Activated CD4-positive, alpha-beta T cell treated with anti-CD3 and anti-CD28 coated beads, Interleukin-2, Interleukin-4, amounts not matched to agents 100 ng/mL and 50 ng/mL, durations not matched to agents 16 hours and 8 hours (primary cell): ENCODE data around the gene TERC.
"Not testable (repeated sequence)": the region's sequence is repeated elsewhere in the genome, so short reads cannot be mapped to it uniquely, and the experiment has no call there.

ENCODE experiments used
- DNase-seq: peaks from one replicate; pipeline ENCODE4 v3.0.0-alpha.2; 2020; ENCODE audit warnings: low spot score

TERC gene

GRCh38 chr3:169771497-169772304, 6.8 kb upstream of the TERC start:
- DNase-seq, result peak; percentile 83

- DNase-seq, result peak; percentile 70
Measured at GRCh38 chr3:169769287-169770181, 4.7 kb upstream of the TERC start, which contains the start of gene ACTRT3. Gene ACTRT3 (minus strand): TSS chr3:169769561. CDS start chr3:169769520, 41 bp downstream.

DNA sequence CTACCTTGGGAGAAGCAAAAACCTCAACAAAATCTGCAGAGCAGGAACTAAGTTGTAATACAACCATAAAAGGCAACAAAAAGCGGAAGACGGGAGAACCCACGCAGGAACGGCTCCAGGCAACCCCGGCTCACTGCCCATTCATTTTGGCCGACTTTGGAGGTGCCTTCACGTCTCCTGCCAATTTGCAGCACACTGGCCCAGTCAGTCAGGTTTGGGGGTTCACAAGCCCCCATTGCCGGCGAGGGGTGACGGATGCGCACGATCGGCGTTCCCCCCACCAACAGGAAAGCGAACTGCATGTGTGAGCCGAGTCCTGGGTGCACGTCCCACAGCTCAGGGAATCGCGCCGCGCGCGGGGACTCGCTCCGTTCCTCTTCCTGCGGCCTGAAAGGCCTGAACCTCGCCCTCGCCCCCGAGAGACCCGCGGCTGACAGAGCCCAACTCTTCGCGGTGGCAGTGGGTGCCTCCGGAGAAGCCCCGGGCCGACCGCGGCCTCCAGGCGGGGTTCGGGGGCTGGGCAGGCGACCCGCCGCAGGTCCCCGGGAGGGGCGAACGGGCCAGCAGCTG, 463 bp downstream of the TERC start:
- peak; percentile 72 for DNase-seq

- DNase-seq, result no peak
Measured at GRCh38 chr3:169760479-169760878, 4.4 kb downstream of the TERC start.

DNA sequence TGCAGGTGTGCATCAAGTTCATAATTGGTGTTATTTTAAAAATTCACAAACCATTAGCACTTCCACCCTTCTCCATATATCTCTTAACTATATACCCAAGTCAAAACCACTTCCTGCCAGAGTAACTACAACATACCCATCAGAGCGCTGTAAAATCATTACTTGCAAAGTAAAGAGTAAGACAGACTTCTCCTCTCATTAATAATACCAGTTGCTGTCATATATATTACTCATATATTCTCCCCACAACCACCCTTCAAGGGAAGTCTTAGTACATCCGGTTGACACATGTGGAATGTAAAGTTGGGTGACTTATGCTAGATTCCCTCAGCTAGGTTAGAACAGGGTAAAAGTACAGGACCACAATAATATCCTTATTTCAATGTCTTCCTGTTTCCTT, 5.6 kb downstream of the TERC start:
- peak; percentile 75 for DNase-seq

DNA sequence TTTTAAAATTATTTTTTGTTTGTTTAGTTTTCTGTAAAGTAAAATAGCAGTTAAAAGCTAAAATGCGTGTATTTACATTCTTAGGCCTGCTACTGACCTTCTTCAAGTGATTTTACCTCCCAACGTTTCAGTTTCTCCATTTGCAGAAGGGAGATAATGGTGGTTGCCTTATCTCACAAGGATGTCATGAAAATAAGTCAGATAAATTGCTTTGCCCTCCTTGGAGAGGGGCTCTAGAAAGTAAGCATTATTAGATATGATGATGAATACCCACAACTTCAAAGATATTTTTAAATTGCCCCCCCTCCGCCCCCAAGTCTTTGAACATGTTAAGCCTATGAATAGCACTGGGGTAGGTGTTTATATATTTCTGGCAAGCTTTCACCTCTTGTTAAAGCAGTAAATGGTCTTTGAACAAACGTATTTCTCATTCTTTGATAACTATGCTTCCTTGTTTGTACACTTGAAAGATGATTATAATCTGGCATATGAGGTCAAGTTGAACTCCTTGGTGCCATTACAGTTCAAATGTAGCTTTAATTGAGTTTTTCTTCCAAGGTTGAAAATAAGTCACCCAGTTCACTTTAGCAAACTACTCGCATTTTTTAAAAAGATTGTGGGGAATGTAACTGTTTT, 6.4 kb downstream of the TERC start:
- DNase-seq, result no peak

- no peak for DNase-seq
Measured at GRCh38 chr3:169755488-169755887, 9.4 kb downstream of the TERC start.

GRCh38 chr3:169754711-169755110, 10.1 kb downstream of the TERC start:
- no peak for DNase-seq

GRCh38 chr3:169751875-169752274, 13.0 kb downstream of the TERC start:
- DNase-seq, result no peak

DNA sequence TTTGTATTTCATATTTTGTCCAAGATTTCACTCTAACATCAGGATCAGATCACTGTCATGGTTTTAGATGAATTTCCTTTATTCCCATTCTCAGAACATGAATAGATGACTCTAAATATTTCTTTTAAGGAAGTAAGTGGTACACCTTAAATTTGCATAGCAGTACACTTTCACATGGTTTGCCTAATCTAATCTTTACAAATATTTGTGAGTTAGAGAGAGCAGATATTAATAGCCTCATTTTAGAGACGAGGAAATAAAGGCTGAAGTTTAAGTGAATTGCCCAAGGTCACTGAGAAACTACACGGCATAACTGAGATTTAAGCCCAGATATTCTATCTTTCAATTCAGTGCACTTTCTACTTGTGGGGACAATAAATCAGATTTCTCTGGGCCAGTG, 14.2 kb downstream of the TERC start:
- DNase-seq, result no peak

DNA sequence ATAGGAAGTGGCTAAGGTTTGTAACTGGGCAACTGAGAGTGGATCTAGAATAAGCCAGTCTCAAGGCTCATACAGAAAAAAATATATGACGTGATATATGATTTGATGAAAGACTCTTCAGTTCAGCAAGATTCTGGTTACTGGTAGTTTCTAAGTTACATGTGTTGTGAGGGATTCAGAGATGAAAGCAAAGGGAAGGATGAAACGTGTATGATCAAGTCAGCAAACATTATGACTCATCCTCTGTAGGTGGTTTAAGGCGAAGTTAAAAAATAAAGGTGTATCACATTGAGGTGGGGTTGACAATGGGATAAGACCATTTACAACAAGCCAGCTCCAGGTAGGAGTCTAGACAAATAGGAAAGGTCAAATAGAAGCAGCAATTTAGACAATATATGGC, 16.2 kb downstream of the TERC start:
- peak; percentile 25 for DNase-seq

DNA sequence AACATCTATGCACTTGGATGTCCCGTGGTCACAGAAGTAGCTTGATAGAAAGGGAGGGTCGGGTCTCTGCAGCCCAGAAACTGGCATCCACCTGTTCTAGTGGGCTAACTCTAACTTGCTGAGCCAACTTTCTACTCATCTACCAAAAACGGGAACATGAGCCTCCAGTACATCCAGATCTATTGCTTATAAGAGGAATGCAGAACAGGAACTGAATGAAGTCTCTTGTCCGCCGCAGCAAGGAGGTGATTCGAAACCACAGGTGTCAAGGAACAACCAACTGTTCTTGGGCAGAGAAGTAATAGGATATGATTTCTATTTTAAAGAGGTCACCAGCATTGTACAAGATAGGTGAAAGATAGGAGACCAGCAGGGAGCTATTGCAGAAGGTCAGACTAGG, 17.9 kb downstream of the TERC start:
- DNase-seq, result no peak

DNA sequence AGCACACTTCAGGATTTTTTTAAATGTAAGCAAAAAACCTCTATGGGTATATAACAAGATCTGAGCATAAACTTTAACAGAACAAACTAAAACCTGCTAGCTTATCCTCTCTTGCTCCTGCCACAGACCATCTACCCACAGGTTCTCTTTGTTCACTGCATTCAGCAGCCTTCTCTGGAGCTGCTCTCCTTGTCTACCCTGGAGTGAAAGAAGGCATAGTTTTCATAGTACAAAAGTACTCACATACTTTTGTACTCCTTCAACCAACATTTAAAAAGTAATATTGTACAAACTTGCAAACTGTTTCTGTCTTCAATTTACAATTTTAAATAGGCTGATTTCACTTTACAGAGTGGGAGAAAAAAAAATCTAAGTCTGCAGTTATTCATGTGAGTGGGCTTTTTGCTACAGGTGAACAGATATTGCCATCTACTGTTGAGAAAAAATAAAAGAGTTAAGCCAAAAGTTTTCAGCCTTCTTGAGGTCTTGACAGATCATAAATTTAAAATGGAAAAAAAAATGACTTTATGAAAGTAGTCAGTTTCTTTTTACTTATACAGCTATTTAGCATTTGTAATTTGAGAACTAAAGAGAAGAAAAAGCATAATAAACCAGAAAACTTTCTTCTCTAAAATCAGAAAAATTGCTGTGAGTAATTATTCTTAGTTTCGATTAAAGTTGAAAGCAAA, 20.4 kb downstream of the TERC start:
- DNase-seq, result no peak

- no peak for DNase-seq
Measured at GRCh38 chr3:169739067-169739466, 25.8 kb downstream of the TERC start.

GRCh38 chr3:169731857-169732256, 33.0 kb downstream of the TERC start:
- DNase-seq, result not testable (repeated sequence)

- no peak for DNase-seq
Measured at GRCh38 chr3:169722724-169723123, 42.1 kb downstream of the TERC start.

GRCh38 chr3:169718415-169718814, 46.4 kb downstream of the TERC start:
- not testable (repeated sequence) for DNase-seq
